Right renal cortex interstitium (tissue), 3 donors: ENCODE measurements around the gene ST8SIA4. TPM values are rescaled to one million over a fixed set of nuclear protein-coding genes. Genes with fewer than 3 reads are reported as not detected.
A peak's percentile ranks its signal among the peaks of the same experiment; 100 is the strongest.

Experiments
- DNase-seq, 3 donors: peaks; one replicate each; pipeline ENCODE4 v3.0.0-alpha.2; 2013; ENCODE audit warnings: low read depth in 3 of 3, low spot score in 2 of 3
- polyA plus RNA-seq, 3 donors: library from polyadenylated mRNA; unstranded; fragments of 120-200 nt; gene quantifications; one replicate each; pipeline ENCODE4 v1.2.1, GENCODE V29; 2013; ENCODE audit not compliant: insufficient read length in 3 of 3

Gene ST8SIA4
- 1 to 10 TPM; 5.7 to 6.2 (median 6.1) TPM for polyA plus RNA-seq

GRCh38 chr5:100903039-100903887 lies at the start of gene ST8SIA4:
Gene ST8SIA4 (minus strand): TSS chr5:100903282. CDS start chr5:100902955, 327 bp downstream.
- peak in 1 of 3 donors; percentile 74 for DNase-seq

GRCh38 chr5:100950985-100951384 lies 47.9 kb upstream of the ST8SIA4 start:
- no peak for DNase-seq

- no peak for DNase-seq
Measured at GRCh38 chr5:100913298-100913697, 10.2 kb upstream of the ST8SIA4 start.

GRCh38 chr5:100909034-100909433 lies 6.0 kb upstream of the ST8SIA4 start:
- DNase-seq: no peak

- no peak for DNase-seq
Measured at GRCh38 chr5:100905259-100905914, 2.3 kb upstream of the ST8SIA4 start.

- DNase-seq: no peak
Measured at GRCh38 chr5:100904259-100904861, 1.3 kb upstream of the ST8SIA4 start.

- DNase-seq: peak in 1 of 3 donors; percentile 8
Measured at GRCh38 chr5:100902440-100903038, 543 bp downstream of the ST8SIA4 start.

GRCh38 chr5:100901821-100902341 lies 1.2 kb downstream of the ST8SIA4 start:
- DNase-seq: peak in 1 of 3 donors; percentile 39

GRCh38 chr5:100900796-100901781 lies 2.0 kb downstream of the ST8SIA4 start:
- DNase-seq: peak in 1 of 3 donors; percentile 32

GRCh38 chr5:100900142-100900795 lies 2.8 kb downstream of the ST8SIA4 start:
- DNase-seq: peak in 1 of 3 donors; percentile 16

- no peak for DNase-seq
Measured at GRCh38 chr5:100899675-100900074, 3.4 kb downstream of the ST8SIA4 start.

GRCh38 chr5:100898504-100899346 lies 4.4 kb downstream of the ST8SIA4 start:
- no peak for DNase-seq

GRCh38 chr5:100896054-100896453 lies 7.0 kb downstream of the ST8SIA4 start:
- no peak for DNase-seq

GRCh38 chr5:100890461-100891008 lies 12.5 kb downstream of the ST8SIA4 start:
- DNase-seq: no peak

GRCh38 chr5:100889896-100890295 lies 13.2 kb downstream of the ST8SIA4 start:
- no peak for DNase-seq

GRCh38 chr5:100889165-100889743 lies 13.8 kb downstream of the ST8SIA4 start:
- DNase-seq: no peak

- DNase-seq: no peak
Measured at GRCh38 chr5:100877274-100877673, 25.8 kb downstream of the ST8SIA4 start.
